Ectodermal cell (in vitro differentiated cells): ENCODE results near the gene ZNF473.
"Not testable (repeated sequence)": the region's sequence is repeated elsewhere in the genome, so short reads cannot be mapped to it uniquely, and the experiment has no call there.

Experiments used
- H3K27ac ChIP-seq: 2 replicates; pipeline ENCODE4 v1.7.0; 2013; ENCODE audit warnings: mild to moderate bottlenecking, low read depth, low read length; ENCODE audit not compliant: insufficient read depth, poor library complexity, severe bottlenecking
- H3K27me3 ChIP-seq: 2 replicates; pipeline ENCODE4 v1.7.0; 2013; ENCODE audit warnings: mild to moderate bottlenecking, low read length; ENCODE audit not compliant: insufficient read depth, control insufficient read depth, poor library complexity, severe bottlenecking
- H3K36me3 ChIP-seq: one replicate; pipeline ENCODE4 v1.7.0; 2013; ENCODE audit warnings: low read length; ENCODE audit not compliant: control insufficient read depth, insufficient read depth
- H3K4me1 ChIP-seq: one replicate; pipeline ENCODE4 v1.7.0; 2013; ENCODE audit warnings: low read length; ENCODE audit not compliant: control insufficient read depth, insufficient read depth
- H3K4me3 ChIP-seq: 2 replicates; pipeline ENCODE4 v1.7.0; 2013; ENCODE audit warnings: low read depth, low read length, control low read depth; ENCODE audit not compliant: insufficient read depth
- H3K9me3 ChIP-seq: 2 replicates; pipeline ENCODE4 v1.7.0; 2013; ENCODE audit warnings: mild to moderate bottlenecking, low read length, moderate library complexity; ENCODE audit not compliant: control insufficient read depth
- WGBS, 2 experiments: methylation state at CpG; one replicate each; pipeline ENCODE4 v1.1.7; 2013; ENCODE audit warnings: missing lambda C conversion rate in 2 of 2; 5-methylcytosine and 5-hydroxymethylcytosine counted together

The ZNF473 gene

DNA sequence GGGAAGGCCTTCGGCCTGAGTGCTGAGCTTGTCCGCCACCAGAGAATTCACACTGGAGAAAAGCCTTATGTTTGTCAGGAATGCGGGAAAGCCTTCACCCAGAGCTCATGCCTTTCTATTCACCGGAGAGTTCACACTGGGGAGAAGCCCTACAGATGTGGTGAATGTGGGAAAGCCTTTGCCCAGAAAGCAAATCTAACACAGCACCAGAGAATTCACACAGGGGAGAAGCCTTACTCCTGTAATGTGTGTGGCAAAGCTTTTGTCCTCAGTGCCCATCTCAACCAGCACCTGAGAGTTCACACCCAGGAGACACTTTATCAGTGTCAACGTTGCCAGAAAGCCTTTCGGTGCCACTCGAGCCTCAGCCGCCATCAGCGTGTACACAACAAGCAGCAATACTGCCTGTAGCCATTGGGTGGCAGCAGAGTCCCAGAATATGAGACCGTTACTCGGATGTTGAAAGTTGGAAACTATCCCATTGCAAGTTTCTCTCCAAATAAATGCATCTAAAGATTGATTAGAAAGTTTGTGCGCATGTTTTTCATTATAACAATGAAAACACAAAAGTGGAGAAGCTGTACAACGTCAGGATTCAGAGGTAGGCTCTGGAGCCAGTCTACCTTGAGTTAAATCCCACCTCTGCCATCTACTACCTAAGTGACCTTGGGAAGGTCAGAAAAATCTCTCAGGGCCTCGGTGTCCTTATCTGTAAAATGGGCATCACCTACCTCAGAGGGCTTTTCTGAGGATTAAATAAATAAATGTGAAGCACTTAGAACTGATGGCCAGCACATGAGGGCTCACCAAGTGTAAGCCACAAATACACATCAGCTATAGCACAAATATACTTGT is 21.1 kb downstream of the ZNF473 start:
- Histone ChIP-seq H3K4me1 (no peaks in the 10 kb centered on the region), H3K4me3 (no peak overlapping the region), H3K9me3 (peaks cover 4% of the 10 kb centered on the region), H3K27me3 (no peaks in the 10 kb centered on the region), H3K27ac (no peak overlapping the region), H3K36me3 (peaks cover 60% of the 10 kb centered on the region)
- 96% methylated on average over 14 of the region's 14 CpGs for WGBS, 2 experiments

DNA sequence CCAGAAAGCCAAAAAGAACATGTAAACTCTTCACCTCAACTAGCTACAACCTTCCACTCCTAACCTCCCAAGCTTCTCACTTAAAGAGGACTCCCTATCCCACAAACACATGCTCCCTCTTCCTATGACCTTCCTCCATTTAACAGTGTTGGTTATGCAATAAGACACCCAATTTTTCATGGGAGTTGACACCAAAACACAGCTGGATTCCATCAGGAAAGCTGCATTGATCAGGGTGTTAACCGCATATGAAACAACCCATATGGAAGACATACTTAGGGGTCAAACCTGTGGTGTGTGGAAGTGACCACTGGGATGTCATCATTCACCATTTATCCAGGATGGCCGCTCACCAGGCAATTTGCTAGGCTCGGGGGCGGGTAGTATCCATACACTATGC is 21.9 kb downstream of the ZNF473 start:
- H3K36me3 ChIP-seq: peaks cover 52% of the 10 kb centered on the region
- H3K27me3 ChIP-seq: no peaks in the 10 kb centered on the region
- peaks cover 4% of the 10 kb centered on the region for H3K9me3 ChIP-seq
- no peak overlapping the region for H3K27ac ChIP-seq
- no peaks in the 10 kb centered on the region for H3K4me1 ChIP-seq
- no peak overlapping the region for H3K4me3 ChIP-seq
- 95 to 96% methylated on average over 4 of the region's 4 CpGs for WGBS, 2 experiments

DNA sequence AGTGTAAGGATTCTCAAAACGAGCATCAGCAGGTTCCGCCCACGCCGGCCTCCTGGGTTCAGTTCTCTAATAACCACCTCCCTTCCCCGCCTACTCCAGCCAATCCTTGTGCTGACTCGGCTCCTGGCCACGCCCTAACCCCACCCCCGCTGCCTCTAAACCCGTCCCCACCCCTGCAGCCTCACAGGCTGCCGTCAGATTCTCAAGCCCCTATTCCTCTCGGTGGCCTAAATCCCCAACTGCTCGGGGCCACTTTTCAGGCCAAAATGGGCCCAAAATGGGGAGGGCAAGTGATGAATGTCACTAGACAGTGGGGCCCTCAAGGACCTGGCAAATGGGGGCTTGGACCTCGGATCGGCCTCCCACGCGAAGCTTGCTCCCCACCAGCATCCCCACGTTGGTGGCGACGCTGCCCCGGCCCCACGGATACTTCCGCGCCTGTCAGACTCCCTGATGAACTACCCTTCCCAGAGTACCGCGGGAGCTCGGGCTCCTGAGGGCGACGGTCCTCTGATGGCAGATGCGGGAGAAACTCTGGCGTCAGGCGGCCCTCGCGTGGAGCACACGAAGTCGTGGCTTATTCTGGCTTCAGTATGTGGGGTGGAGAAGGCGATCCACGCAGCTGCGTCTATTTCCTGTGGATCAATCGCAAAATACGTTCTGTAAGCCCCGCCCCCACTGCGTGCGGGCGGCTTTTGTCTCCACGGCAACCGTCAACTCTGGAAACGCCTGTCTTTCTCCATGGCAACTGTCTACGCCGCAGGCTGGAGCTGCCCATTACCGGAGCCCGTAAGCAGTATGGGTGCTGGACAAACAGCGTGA is 24.8 kb downstream of the ZNF473 start:
- peaks cover 4% of the 10 kb centered on the region for H3K9me3 ChIP-seq
- H3K27me3 ChIP-seq: no peaks in the 10 kb centered on the region
- no peaks in the 10 kb centered on the region for H3K4me1 ChIP-seq
- no peak overlapping the region for H3K27ac ChIP-seq
- 75 to 76% methylated on average over 51 to 52 of the region's 52 CpGs for WGBS, 2 experiments
- no peak overlapping the region for H3K4me3 ChIP-seq
- peaks cover 25% of the 10 kb centered on the region for H3K36me3 ChIP-seq

DNA sequence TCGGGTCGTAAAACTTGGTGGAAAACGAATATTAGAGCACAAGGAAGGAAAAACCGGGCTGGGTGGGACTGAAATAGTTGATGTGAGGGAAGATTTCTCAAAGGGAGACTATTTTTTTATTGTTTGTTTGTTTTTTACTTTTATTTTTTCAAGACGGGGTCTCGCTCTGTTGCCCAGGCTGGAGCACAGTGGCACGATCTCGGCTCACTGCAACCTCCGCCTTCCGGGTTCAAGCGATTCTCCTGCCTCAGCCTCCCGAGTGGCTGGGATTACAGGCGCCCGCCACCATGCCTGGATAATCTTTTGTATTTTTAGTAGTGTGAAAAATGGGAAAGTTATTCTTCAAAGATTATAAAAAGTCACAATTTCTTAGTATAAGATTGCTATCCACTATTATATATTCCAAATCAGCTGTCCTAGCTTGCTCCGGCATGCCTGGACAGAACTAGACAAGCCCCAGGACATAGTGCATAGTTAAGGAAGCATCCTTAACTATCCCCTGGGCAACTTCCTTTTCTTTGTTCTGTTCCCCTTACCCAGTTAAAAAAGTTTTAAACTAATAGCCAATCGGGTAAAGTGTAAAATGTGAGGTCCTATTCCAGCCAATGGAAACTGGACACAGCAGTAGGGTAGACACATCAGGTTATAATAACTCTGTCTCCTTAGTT is 25.6 kb downstream of the ZNF473 start:
- WGBS, 2 experiments: 88 to 90% methylated on average over 13 to 16 of the region's 16 CpGs
- not testable (repeated sequence) for H3K4me1 ChIP-seq, H3K9me3 ChIP-seq, H3K27ac ChIP-seq, H3K27me3 ChIP-seq, H3K4me3 ChIP-seq
- peaks cover 17% of the 10 kb centered on the region for H3K36me3 ChIP-seq

DNA sequence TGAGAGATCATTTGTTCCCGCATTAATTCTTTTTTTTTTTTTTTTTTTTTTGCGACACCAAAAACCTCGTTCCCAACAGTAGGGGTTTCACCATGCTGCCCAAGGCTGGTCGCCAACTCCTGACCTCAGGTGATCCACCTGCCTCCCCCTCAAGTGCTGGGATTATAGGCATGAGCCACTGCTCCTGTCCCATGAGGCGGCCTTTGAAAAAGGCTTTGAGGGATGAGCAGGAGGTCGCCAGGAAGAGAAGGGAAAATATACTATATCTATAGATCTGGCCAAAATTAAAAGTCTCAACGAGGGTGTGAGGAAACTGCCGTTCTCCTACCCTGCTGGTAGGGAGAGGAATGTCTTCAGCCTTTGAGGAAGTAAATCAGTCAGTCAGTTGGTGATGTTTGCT is 26.2 kb downstream of the ZNF473 start:
- Histone ChIP-seq H3K4me3 (no peak overlapping the region), H3K27ac (no peak overlapping the region), H3K36me3 (peaks cover 11% of the 10 kb centered on the region), H3K27me3 (no peaks in the 10 kb centered on the region), H3K9me3 (peaks cover 4% of the 10 kb centered on the region), H3K4me1 (no peaks in the 10 kb centered on the region)
- 86 to 87% methylated on average over 6 to 7 of the region's 8 CpGs for WGBS, 2 experiments

DNA sequence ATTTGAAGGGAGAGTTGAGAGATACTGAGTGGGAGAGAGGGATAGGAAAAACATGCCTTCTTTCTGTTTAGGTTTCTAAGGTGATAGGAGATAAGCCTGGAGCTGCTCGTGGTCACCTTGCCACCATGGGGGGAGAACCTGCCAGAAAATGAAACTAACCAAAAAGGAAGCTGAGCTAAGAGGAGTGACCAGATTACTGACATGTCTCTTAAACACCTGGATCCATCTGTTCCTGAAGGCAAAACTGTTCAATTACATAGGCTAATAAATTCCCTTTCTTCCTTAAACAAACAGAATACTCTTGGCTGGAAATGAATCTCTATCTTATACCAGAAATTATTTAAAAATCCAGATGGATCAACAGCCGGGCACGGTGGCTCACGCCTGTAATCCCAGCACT is 27.3 kb downstream of the ZNF473 start:
- Histone ChIP-seq H3K27me3 (no peaks in the 10 kb centered on the region), H3K27ac (no peak overlapping the region), H3K9me3 (peaks cover 2% of the 10 kb centered on the region), H3K36me3 (no peaks in the 10 kb centered on the region), H3K4me1 (no peaks in the 10 kb centered on the region), H3K4me3 (no peak overlapping the region)
- 84 to 86% methylated on average over 4 of the region's 4 CpGs for WGBS, 2 experiments

DNA sequence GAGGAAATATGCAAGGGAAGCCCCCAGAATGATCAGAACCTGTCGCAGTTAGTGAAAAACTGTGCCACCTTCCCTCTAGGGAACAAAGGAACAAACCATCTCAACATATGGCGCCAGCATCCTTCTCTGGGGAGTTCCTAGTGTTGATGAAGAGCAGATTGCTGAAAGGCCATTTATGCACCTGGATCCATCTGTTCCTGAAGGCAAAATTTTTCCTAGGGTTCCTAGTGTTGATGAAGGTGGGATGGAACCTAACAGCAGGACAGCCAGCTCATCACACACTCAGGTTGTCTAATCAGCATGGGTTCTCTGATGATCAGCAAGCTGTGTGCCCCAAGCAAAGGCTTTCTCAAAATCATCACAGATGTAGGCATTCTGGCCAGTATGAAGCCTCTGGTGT is 32.6 kb downstream of the ZNF473 start:
- Histone ChIP-seq H3K4me1 (no peaks in the 10 kb centered on the region), H3K27ac (no peak overlapping the region), H3K9me3 (peaks cover 8% of the 10 kb centered on the region), H3K4me3 (no peak overlapping the region), H3K36me3 (no peaks in the 10 kb centered on the region), H3K27me3 (no peaks in the 10 kb centered on the region)
- 63 to 76% methylated on average over 2 of the region's 2 CpGs for WGBS, 2 experiments

DNA sequence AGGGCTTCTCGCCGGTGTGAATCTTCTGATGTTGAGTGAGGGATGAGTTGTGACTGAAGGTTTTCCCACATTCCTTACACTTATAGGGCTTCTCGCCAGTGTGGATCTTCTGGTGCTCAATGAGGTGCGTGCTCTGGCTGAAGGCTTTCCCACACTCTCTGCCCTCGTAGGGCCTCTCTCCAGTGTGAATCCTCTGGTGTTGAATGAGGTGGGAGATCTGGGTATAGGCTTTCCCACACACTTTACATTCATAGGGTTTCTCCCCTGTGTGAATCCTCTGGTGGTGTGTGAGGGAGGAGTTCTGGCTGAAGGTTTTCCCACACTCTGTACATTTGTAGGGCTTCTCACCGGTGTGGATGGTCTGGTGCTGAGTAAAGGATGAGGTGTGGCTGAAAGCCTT is 33.2 kb downstream of the ZNF473 start:
- Histone ChIP-seq H3K4me3 (no peak overlapping the region), H3K9me3 (peaks cover 8% of the 10 kb centered on the region), H3K27ac (no peak overlapping the region), H3K27me3 (no peaks in the 10 kb centered on the region), H3K4me1 (no peaks in the 10 kb centered on the region), H3K36me3 (no peaks in the 10 kb centered on the region)
- 76 to 82% methylated on average over 1 to 6 of the region's 6 CpGs for WGBS, 2 experiments

DNA sequence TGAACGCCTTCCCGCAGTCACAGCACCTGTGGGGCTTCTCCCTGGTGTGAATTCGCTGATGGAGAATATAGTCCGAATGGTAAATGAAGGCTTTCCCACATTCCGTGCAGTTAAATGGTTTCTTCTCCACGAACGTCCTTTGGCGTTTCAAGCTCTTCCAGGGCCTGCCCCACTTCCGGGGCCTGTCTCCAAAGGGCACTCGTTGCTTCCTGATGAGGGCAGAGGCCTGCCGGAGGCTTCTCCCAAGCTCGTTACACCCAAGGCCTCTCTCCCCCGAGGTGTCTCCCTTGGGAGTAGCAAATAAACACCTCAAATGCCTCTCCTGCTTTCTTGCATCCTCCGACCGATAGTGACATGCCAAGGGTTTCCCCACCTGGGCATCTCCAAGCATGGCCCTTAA is 34.3 kb downstream of the ZNF473 start:
- H3K4me3 ChIP-seq: no peak overlapping the region
- WGBS, 2 experiments: 82% methylated on average over 15 of the region's 15 CpGs
- no peak overlapping the region for H3K27ac ChIP-seq
- peaks cover 11% of the 10 kb centered on the region for H3K9me3 ChIP-seq
- H3K36me3 ChIP-seq: no peaks in the 10 kb centered on the region
- H3K27me3 ChIP-seq: no peaks in the 10 kb centered on the region
- H3K4me1 ChIP-seq: no peaks in the 10 kb centered on the region

DNA sequence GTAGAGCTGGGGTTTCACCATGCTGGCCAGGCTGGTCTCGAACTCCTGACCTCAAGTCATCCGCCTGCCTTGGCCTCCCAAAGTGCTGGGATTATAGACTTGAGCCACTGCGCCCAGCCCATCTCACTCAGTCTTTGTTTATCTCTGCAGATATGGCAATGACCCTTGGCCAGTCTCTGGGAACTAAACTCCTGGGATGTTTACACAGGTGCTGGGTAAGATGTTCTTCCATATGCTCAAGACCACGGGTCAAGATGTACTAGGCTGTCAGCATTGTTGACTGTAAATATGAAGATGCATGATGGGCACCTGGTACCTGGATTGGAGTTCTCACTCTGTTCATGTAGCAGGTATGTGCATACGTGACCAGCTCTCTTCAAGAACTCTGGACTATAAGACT is 35.8 kb downstream of the ZNF473 start:
- Histone ChIP-seq H3K9me3 (peaks cover 12% of the 10 kb centered on the region), H3K4me3 (no peak overlapping the region), H3K36me3 (no peaks in the 10 kb centered on the region), H3K27ac (no peak overlapping the region), H3K27me3 (no peaks in the 10 kb centered on the region), H3K4me1 (no peaks in the 10 kb centered on the region)
- WGBS, 2 experiments: 74 to 80% methylated on average over 5 of the region's 5 CpGs
